IMR-90 (cell line): Measurements from ENCODE around the gene PTPRG. TPM values are rescaled to one million over a fixed set of nuclear protein-coding genes. Genes with fewer than 3 reads are reported as not detected.

Experiments
- ATAC-seq: fragments of 200-7000 bp; cut with Tn5 transposase; 2 replicates; pipeline ENCODE4 v1.9.1; 2020; ENCODE audit warnings: low read depth, mild to moderate bottlenecking, moderate library complexity
- BruUV-seq: library from RNA; stranded (reverse); fragments of 400-500 nt; replicated peaks from 2 replicates; lab custom pipeline; 2021; lab: Mats Ljungman, UMichigan
- CTCF ChIA-PET: fragments of 300-600 bp; formaldehyde crosslinking; extraction: SDS; loops from one replicate; lab custom pipeline; 2021; ENCODE audit warnings: antibody characterized with exemption; lab: Yijun Ruan, JAX
- POLR2A ChIA-PET: fragments of 300-600 bp; sonication (Branson Sonifier 250); formaldehyde crosslinking; loops from one replicate; lab custom pipeline; 2022; ENCODE audit warnings: antibody characterized with exemption; ENCODE audit not compliant: unreplicated experiment; lab: Charles Lee
- DNase-seq: peaks from one replicate; pipeline ENCODE4 v3.0.0; 2013
- H2AFZ ChIP-seq: replicated peaks from 2 replicates; pipeline ENCODE3; 2013; ENCODE audit warnings: low read length, mild to moderate bottlenecking; ENCODE audit not compliant: poor library complexity
- H2AK5ac ChIP-seq: 2 replicates; pipeline ENCODE4 v1.6.1; 2013; ENCODE audit warnings: low read depth, low read length, inconsistent platforms
- H2AK9ac ChIP-seq: replicated peaks from 2 replicates; pipeline ENCODE3; 2013; ENCODE audit warnings: mild to moderate bottlenecking, low read depth, low read length, moderate library complexity; ENCODE audit not compliant: poor library complexity
- H2BK120ac ChIP-seq: 2 replicates; pipeline ENCODE4 v1.6.1; 2013; ENCODE audit warnings: low read depth, low read length, inconsistent platforms
- H2BK15ac ChIP-seq: 3 replicates; pipeline ENCODE4 v1.6.1; 2013; ENCODE audit warnings: low read depth, low read length, inconsistent platforms
- H2BK20ac ChIP-seq: 2 replicates; pipeline ENCODE4 v1.6.1; 2013; ENCODE audit warnings: low read depth, mild to moderate bottlenecking, inconsistent platforms, low read length, moderate library complexity
- H2BK5ac ChIP-seq: 2 replicates; pipeline ENCODE4 v1.6.1; 2013; ENCODE audit warnings: mild to moderate bottlenecking, low read depth, low read length, inconsistent platforms; ENCODE audit not compliant: poor library complexity, severe bottlenecking
- H3K14ac ChIP-seq: replicated peaks from 2 replicates; pipeline ENCODE4 v1.6.1; 2013; ENCODE audit warnings: low read depth, low read length, inconsistent platforms
- H3K18ac ChIP-seq: 2 replicates; pipeline ENCODE4 v1.6.1; 2013; ENCODE audit warnings: low read depth, low read length, control low read depth
- H3K23ac ChIP-seq: 2 replicates; pipeline ENCODE4 v1.6.1; 2013; ENCODE audit warnings: low read depth, low read length, inconsistent platforms
- H3K27ac ChIP-seq: 2 replicates; pipeline ENCODE4 v1.5.1; 2013; ENCODE audit warnings: mild to moderate bottlenecking, control low read depth, low read length; ENCODE audit not compliant: insufficient read depth
- H3K27me3 ChIP-seq: 2 replicates; pipeline ENCODE4 v1.6.1; 2013; ENCODE audit warnings: low read length; ENCODE audit not compliant: control insufficient read depth, insufficient read depth
- H3K36me3 ChIP-seq: 2 replicates; pipeline ENCODE4 v1.6.1; 2013; ENCODE audit warnings: low read length, mixed read lengths; ENCODE audit not compliant: control insufficient read depth, insufficient read depth
- H3K4ac ChIP-seq: 2 replicates; pipeline ENCODE4 v1.6.1; 2013; ENCODE audit warnings: low read depth, low read length, inconsistent platforms
- H3K4me1 ChIP-seq: 2 replicates; pipeline ENCODE4 v1.6.1; 2013; ENCODE audit warnings: low read length, mixed read lengths; ENCODE audit not compliant: control insufficient read depth, insufficient read depth
- H3K4me2 ChIP-seq: 2 replicates; pipeline ENCODE4 v1.6.1; 2013; ENCODE audit warnings: low read depth, mild to moderate bottlenecking, control low read depth, low read length, moderate library complexity
- H3K4me3 ChIP-seq: 2 replicates; pipeline ENCODE4 v1.5.1; 2013; ENCODE audit warnings: low read depth, mild to moderate bottlenecking, control low read depth, low read length, moderate library complexity; ENCODE audit not compliant: insufficient read depth
- H3K56ac ChIP-seq: 2 replicates; pipeline ENCODE4 v1.6.1; 2013; ENCODE audit warnings: low read length, inconsistent platforms; ENCODE audit not compliant: insufficient read depth; ENCODE audit errors: extremely low read depth
- H3K79me1 ChIP-seq, 2 experiments: 2 replicates each; pipeline ENCODE4 v1.6.1; 2013; ENCODE audit warnings: low read length in 2 of 2, inconsistent platforms in 1 of 2, low read depth in 1 of 2
- H3K9ac ChIP-seq: 2 replicates; pipeline ENCODE4 v1.6.1; 2013; ENCODE audit warnings: low read depth, low read length, control low read depth
- H3K9me1 ChIP-seq: 2 replicates; pipeline ENCODE4 v1.6.1; 2013; ENCODE audit warnings: low read length, inconsistent platforms; ENCODE audit not compliant: insufficient read depth
- H3K9me3 ChIP-seq: 2 replicates; pipeline ENCODE4 v1.6.1; 2013; ENCODE audit warnings: low read length; ENCODE audit not compliant: control insufficient read depth, insufficient read depth
- H4K20me1 ChIP-seq: 2 replicates; pipeline ENCODE4 v1.6.1; 2013; ENCODE audit warnings: low read length, inconsistent platforms; ENCODE audit not compliant: insufficient read depth
- H4K5ac ChIP-seq: 2 replicates; pipeline ENCODE4 v1.6.1; 2013; ENCODE audit warnings: mild to moderate bottlenecking, low read depth, low read length, control low read depth
- H4K8ac ChIP-seq, 2 experiments: 2 replicates each; pipeline ENCODE4 v1.6.1; 2013; ENCODE audit warnings: low read depth in 2 of 2, low read length in 2 of 2, control low read depth in 1 of 2, inconsistent platforms in 1 of 2
- H4K91ac ChIP-seq: 2 replicates; pipeline ENCODE4 v1.6.1; 2013; ENCODE audit warnings: low read depth, low read length, inconsistent platforms; ENCODE audit not compliant: insufficient read depth
- BHLHE40 ChIP-seq: fragments of 150-350 bp; IDR thresholded peaks from 2 replicates; pipeline ENCODE4 v1.6.1; 2016; ENCODE audit warnings: mild to moderate bottlenecking, low read depth, low read length
- CEBPB ChIP-seq: IDR thresholded peaks from 2 replicates; pipeline ENCODE4 v1.6.1; 2012; ENCODE audit warnings: low read depth, low read length, improper control_type of control experiment
- FOS ChIP-seq: fragments of 150-350 bp; IDR thresholded peaks from 2 replicates; pipeline ENCODE4 v1.6.1; 2016; ENCODE audit warnings: low read depth, low read length
- RCOR1 ChIP-seq: IDR thresholded peaks from 2 replicates; pipeline ENCODE4 v1.6.1; 2012; ENCODE audit warnings: mild to moderate bottlenecking, low read length, improper control_type of control experiment; ENCODE audit not compliant: insufficient replicate concordance
- SMC3 ChIP-seq: fragments of 150-350 bp; IDR thresholded peaks from 2 replicates; pipeline ENCODE4 v1.6.1; 2016; ENCODE audit warnings: low read depth, mild to moderate bottlenecking, antibody characterized with exemption, low read length, moderate library complexity
- USF2 ChIP-seq: fragments of 150-350 bp; IDR thresholded peaks from 2 replicates; pipeline ENCODE4 v1.6.1; 2017; ENCODE audit warnings: mild to moderate bottlenecking, antibody characterized with exemption, low read length, low read depth
- WGBS, 2 experiments: methylation state at CpG; one replicate each; pipeline versions ENCODE4 v1.1.5 to v1.1.7; 2013; ENCODE audit warnings: missing lambda C conversion rate in 2 of 2; ENCODE audit not compliant: insufficient read length in 1 of 2; ENCODE audit errors: extremely low coverage in 2 of 2; 5-methylcytosine and 5-hydroxymethylcytosine counted together
- dilution Hi-C: fragments of 300-500 bp; cut with HindIII; formaldehyde crosslinking; loops from one replicate; pipeline ENCODE4 v1.14.3; 2018; ENCODE audit warnings: low sequenced_read_pairs; ENCODE audit not compliant: unreplicated experiment
- in situ Hi-C: fragments of 300-500 bp; cut with MboI; formaldehyde crosslinking; loops from 3 replicates; pipeline ENCODE4 v1.14.3; 2019; ENCODE audit warnings: low sequenced_read_pairs, inconsistent platforms, mixed read lengths
- intact Hi-C: fragments of 100-400 bp; cut with micrococcal nuclease; formaldehyde crosslinking; loops from 2 replicates; pipeline ENCODE4 v1.10.0; 2022
- polyA plus RNA-seq, 3 experiments: library from polyadenylated mRNA; depleted of rRNA; stranded (reverse); fragments of >200 nt; gene quantifications; 2 replicates each; pipeline ENCODE4 v1.2.3, GENCODE V29; 2012; ENCODE audit warnings: low replicate concordance in 1 of 3
- total RNA-seq: library from RNA; depleted of rRNA; stranded (reverse); fragments of >200 nt; gene quantifications from 2 replicates; pipeline ENCODE4 v1.2.3, GENCODE V29; 2012
- TF ChIP-seq, protein P1 (sequence below): conservative IDR thresholded peaks from 2 replicates; pipeline ENCODE4 v1.5.1; 2012; ENCODE audit warnings: mild to moderate bottlenecking, low read depth, low read length, improper control_type of control experiment

PTPRG gene
- total and polyA plus RNA-seq, 2 of the 4 experiments (the other 2 are of a cell fraction), result 7.7 to 31.0 TPM

GRCh38 chr3:62151591-62151990 is 590.2 kb downstream of the PTPRG start:
- in situ Hi-C loops, result no loop called here
- DNase-seq, result peak; percentile 43

More at GRCh38 chr3:62151591-62151990, 590.2 kb downstream of the PTPRG start:
- Histone ChIP-seq H2AK5ac (no peak overlapping the region), H2BK15ac (no peak overlapping the region), H4K20me1 (no peaks in the 10 kb centered on the region), H2AK9ac (no peak overlapping the region), H4K8ac (no peak overlapping the region), H4K5ac (no peak overlapping the region), H3K4ac (no peak overlapping the region), H3K4me3 (no peak overlapping the region), H3K23ac (no peak overlapping the region), H3K4me2 (no peak overlapping the region), H3K9ac (no peak overlapping the region), H2BK120ac (no peak overlapping the region), H3K36me3 (no peaks in the 10 kb centered on the region), H3K79me1 (peaks cover 0 to 3% of the 10 kb centered on the region in 2 experiments; a peak in 1 of 4 replicates), H3K56ac (no peak overlapping the region), H2AFZ (no peak overlapping the region), H3K9me1 (no peaks in the 10 kb centered on the region; the same call in 1 of the 2 replicates), H4K91ac (no peak overlapping the region), H3K18ac (no peak overlapping the region), H2BK5ac (no peak overlapping the region), H3K27ac (no peak overlapping the region), H3K14ac (no peak overlapping the region), H3K27me3 (no peaks in the 10 kb centered on the region), H3K4me1 (no peaks in the 10 kb centered on the region), H2BK20ac (no peak overlapping the region), H3K9me3 (no peaks in the 10 kb centered on the region)
- ChIA-PET POLR2A (no interaction called here), CTCF (no interaction called here)
- dilution Hi-C loops, result no loop called here
- peak; percentile 60 for ATAC-seq
- WGBS, 2 experiments, result no CpG with 5 or more reads among the region's 1 CpG
- intact Hi-C loops, result no loop called here
- TF ChIP-seq, protein P1, sequence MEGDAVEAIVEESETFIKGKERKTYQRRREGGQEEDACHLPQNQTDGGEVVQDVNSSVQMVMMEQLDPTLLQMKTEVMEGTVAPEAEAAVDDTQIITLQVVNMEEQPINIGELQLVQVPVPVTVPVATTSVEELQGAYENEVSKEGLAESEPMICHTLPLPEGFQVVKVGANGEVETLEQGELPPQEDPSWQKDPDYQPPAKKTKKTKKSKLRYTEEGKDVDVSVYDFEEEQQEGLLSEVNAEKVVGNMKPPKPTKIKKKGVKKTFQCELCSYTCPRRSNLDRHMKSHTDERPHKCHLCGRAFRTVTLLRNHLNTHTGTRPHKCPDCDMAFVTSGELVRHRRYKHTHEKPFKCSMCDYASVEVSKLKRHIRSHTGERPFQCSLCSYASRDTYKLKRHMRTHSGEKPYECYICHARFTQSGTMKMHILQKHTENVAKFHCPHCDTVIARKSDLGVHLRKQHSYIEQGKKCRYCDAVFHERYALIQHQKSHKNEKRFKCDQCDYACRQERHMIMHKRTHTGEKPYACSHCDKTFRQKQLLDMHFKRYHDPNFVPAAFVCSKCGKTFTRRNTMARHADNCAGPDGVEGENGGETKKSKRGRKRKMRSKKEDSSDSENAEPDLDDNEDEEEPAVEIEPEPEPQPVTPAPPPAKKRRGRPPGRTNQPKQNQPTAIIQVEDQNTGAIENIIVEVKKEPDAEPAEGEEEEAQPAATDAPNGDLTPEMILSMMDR, result no peak
- no peak for TF ChIP-seq RCOR1
- no peak for TF ChIP-seq FOS
- no peak for TF ChIP-seq CEBPB
- no peak for TF ChIP-seq SMC3
- no peak for TF ChIP-seq USF2
- no peak for TF ChIP-seq BHLHE40
- BruUV-seq, result no TSS peak
